HG02571 (cell line): ENCODE data around the gene ACR.
"Not testable (repeated sequence)": the region's sequence is repeated elsewhere in the genome, so short reads cannot be mapped to it uniquely, and the experiment has no call there.

Source experiments
- ATAC-seq: cut with Tn5 transposase; IDR thresholded peaks from one replicate; pipeline ENCODE4 v1.9.1; 2021; ENCODE audit warnings: mild to moderate bottlenecking, moderate library complexity; ENCODE audit not compliant: unreplicated experiment

ACR gene

GRCh38 chr22:50764288-50764687 is 26.3 kb downstream of the ACR start:
- not testable (repeated sequence) for ATAC-seq

GRCh38 chr22:50775132-50775531 is 37.1 kb downstream of the ACR start:
- not testable (repeated sequence) for ATAC-seq

GRCh38 chr22:50777631-50778030 is 39.6 kb downstream of the ACR start:
- ATAC-seq: not testable (repeated sequence)

GRCh38 chr22:50780244-50780643 is 42.2 kb downstream of the ACR start:
- not testable (repeated sequence) for ATAC-seq

DNA sequence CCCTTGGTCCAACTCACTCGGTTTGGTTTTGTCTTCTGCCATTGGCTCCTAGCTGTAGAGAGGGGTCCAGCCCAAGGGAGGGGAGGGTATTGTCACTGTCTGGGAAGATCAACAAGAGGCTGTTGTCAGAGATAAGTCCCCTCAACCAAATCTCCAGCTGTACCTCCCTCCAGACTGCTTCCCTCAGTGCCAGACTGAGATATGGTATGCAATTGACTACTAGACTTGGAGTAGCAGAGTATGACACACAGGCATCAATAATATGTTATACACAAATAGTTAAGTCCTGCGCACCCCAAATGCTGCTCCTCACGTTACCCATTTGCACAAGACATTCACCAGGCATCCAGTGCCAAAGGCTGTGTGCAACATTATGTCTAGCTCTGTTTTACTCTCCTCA is 44.2 kb downstream of the ACR start:
- not testable (repeated sequence) for ATAC-seq

DNA sequence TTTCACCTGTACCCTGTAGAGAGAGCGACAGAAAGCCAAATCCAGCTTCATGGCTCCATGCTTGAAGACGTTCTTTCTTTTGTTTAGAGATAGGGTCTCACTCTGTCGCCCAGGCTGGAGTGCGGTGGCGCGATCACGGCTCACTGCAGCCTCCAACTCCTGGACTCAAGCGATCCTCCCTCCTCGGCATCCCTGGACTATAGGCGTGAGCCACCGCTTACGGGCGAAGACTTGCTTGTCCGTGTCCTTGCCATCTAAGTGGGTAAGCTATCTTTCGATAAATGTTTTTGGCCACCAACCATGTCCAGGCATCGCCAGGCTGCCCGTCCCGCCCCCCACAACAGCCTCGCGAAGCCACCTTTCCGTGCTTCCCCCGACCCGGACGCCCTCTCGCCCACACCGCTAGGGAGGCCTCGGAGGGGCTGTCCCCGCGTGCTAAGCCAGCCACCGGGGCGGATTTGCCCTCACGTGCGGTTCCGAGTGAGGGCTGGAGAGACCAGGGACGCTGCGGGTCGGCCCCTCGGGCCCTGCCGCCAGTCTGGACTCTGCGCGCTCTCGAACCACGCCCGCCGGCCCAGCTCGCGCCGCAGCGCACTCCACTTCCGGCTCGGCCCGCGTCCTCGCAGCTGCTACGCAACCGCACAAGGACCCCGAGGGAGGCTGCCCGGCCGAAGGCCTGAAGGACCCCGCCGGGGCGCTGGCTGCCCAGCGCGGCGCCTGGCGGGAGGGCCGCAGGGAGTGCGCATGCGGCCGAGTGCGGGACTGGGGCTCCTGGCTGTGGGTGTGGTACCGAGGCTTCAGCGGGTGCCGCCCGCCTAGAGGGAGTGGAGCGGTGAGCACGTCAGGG is 45.3 kb downstream of the ACR start, which contains the start of gene RABL2B:
Gene RABL2B, minus strand, starts transcription at position 604 of the 847 bp plus-strand sequence. CDS start 1,342 bp downstream, outside the sequence.
- ATAC-seq: peak; percentile 95

- peak; percentile 16 for ATAC-seq
Observed at GRCh38 chr22:50783880-50784276, 45.9 kb downstream of the ACR start.

DNA sequence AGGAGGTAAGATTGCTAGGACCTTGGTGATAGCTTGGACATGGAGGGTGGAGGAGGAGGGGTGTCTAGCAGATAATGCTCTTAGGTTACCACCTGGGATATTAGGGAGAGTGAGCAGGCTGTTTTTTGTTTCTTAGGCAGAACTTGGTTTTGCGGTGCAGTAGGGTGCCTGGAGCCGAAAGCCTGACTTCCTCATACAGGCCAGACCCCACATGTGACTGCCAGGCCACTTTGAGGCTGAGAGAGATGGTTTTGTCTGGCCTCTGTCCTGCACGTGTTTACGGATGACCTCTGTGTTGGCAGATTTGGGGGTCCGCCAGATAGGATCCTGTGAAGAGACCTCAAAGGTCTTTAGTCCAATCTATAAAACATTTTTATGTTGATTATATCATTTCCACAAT is 47.3 kb downstream of the ACR start:
- ATAC-seq: not testable (repeated sequence)

DNA sequence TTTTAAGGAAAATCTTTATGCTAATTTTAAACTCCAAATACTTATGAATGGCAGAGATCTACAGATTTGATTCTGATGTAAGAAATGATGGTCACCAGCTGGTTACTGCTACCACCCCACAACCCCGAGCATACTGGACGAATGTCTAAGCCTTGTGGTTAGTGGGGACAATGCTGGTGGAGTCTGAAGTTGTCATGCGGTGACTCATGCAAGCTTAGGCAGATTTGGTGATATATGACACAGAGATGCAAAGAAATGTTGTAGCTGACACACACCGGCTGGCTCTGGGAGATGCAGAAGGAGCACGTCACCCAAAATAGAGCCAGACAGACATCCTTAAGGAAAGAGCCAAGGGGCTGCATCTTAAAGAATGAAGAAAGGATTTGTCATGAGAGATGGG is 48.9 kb downstream of the ACR start:
- ATAC-seq: not testable (repeated sequence)
